ENCODE data around the gene SDK1.
"Not testable (repeated sequence)": the region's sequence is repeated elsewhere in the genome, so short reads cannot be mapped to it uniquely, and the experiment has no call there.

SDK1 gene

DNA sequence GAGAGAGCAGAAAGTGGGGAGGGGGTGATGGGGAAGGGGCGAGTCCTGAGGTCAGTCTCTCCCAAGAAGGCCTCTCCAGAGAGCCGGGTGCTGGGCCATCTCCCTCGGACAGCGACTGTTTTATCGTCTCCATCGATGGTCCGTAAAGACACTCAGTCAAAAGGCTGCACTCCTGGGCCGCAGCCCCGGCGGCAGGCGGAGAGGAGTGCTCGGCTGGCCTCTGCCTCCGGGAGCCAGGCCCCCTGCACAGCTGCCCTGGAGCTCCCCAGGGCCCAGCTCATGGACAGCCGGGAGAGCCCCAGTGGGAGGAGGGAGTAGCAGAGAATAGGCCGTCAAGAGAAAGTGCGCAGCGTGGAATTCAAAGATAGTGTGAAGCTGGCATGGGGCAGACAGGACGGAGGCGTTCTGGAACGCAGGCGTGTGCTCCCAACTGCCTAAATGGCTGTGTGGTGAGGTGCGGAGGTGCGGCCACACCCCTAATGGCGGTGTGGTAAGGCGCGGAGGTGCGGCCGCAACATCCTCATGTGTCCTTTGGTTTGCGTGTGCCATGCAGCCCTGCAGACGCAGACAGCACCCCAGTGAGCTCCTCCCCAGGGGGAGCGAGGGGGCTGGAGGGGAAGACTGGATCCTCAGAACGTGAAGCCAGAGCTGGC, 903.6 kb downstream of the SDK1 start:
- no peak for DNase-seq (ENCODE audit: low spot score)

DNA sequence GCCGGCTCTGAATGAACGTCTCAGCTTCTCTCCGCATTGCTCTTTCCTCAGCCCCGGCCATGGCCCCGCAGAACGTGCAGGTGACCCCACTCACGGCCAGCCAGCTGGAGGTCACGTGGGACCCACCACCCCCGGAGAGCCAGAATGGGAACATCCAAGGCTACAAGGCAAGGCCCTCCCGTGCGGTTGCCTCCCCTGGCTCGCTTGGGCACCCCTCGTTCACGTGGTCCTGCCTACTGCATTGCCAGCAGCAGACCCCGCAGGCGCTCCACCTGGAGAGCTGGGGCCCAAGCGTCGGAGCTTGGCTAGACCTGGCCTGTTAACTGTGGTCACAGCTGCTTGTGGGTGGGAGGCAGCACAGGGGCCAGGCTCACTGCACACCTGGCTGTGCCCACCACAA, 904.8 kb downstream of the SDK1 start:
- no peak for DNase-seq (ENCODE audit: low spot score)

DNA sequence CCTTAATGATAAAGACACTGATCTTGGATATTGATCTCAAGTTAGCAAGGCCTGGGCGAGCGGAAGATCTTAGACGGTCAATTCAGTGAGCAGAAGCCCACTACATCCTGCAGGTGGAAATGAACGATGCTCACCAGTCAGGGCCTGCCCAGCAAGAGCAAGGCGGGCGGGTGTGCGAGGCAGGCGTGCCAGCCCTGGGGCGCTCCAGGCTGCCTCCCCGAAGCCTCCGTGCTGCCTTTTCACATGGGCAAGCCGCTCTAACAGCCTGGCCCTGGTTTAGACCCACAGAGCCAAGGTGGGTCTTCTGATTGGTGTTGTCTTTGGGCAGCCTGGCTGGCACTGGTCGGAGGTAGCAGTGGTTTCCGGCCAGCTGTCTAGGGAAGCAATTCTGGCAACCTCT, 906.0 kb downstream of the SDK1 start:
- no peak for DNase-seq (ENCODE audit: low spot score)

- no peak for DNase-seq (ENCODE audit: low spot score)
These were observed 907.0 kb downstream of the SDK1 start for GRCh38 chr7:4208086-4208485.

- no peak for DNase-seq (ENCODE audit: low spot score)
These were observed 907.5 kb downstream of the SDK1 start for GRCh38 chr7:4208586-4208985.

DNA sequence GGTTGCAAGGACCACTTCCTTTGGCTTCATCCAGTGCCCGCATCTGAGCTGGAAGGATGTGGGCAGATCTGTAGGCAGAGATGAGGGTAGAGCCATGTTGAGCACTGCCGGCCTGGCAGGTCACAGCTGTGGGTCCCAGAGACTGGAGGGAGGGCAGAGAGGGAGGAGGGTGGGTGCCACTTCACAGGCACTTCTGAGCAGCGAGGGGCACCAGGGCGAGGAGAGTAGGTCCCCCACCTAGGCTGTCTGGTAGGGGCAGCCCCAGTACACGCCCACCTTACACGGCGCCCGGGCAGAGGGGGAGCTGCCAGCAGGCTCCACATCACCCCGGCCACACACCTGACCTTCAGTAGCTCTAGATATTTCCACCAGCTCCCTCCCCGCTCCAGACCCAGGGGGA, 908.1 kb downstream of the SDK1 start:
- DNase-seq (ENCODE audit: low spot score), result no peak

GRCh38 chr7:4209966-4210365, 908.9 kb downstream of the SDK1 start:
- no peak for DNase-seq (ENCODE audit: low spot score)

- DNase-seq (ENCODE audit: low spot score), result no peak
These were observed 909.8 kb downstream of the SDK1 start for GRCh38 chr7:4210821-4211220.

GRCh38 chr7:4211261-4211660, 910.2 kb downstream of the SDK1 start:
- no peak for DNase-seq (ENCODE audit: low spot score)

DNA sequence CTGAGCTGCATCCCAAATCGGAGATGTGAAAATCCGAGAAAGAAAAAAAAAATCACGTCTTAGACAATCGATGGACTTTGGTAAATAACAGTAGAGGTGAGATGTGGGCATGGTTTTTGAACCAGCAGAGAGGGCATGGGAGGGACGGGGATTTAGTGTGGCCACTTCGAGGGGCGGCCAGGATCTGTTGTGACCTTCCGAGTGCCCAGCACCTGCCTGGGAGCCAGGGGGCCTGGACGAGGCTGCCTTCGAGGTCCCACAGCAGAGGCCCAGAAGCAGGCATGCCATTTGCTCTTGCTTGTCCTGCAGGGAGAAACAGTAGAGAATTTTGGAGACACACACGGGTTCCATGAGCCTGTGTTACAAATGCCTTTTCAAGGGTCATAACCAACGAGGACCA, 911.3 kb downstream of the SDK1 start:
- no peak for DNase-seq (ENCODE audit: low spot score)

DNA sequence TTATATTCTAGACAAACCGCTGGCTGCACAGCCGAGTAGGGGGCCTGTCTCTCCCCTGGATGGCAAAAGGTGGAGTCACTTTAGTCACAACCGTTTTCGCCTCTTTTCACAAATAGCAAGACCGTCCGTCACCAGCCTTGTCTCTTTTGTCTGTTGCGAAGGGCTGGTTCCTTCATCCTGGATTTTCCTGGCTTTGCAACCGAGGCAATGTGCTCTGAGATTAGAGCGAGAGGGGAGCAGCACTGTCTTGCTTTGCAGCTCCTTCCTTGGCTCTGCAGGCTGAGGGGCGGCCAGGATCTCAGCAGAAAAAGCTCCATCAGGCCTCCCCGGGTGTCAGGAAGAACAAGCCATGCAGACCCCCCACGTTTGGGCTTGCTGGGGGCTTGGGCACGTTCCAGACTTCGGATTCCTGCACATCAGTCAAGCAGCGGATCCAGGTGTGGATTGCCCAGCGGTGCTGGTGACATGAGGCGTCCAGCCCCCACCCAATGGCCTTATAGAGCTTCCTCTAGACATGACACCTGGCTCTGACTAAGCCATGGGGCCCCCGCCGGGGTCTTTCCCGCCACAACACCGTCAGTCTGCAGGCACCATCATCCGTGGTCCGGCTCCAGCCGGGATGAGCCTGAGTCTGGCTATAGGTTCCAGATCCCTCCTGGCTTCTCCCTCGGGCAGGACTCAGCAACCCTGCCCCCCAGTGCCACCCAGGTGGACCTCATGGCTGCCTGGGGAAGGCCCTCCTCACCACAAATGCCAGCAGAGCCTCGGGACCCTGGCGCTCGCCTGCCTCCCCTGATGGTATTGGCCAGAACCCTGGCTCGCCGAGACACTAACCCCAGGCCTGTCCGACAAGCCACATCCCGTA, 913.5 kb downstream of the SDK1 start:
- no peak for DNase-seq (ENCODE audit: low spot score)

DNA sequence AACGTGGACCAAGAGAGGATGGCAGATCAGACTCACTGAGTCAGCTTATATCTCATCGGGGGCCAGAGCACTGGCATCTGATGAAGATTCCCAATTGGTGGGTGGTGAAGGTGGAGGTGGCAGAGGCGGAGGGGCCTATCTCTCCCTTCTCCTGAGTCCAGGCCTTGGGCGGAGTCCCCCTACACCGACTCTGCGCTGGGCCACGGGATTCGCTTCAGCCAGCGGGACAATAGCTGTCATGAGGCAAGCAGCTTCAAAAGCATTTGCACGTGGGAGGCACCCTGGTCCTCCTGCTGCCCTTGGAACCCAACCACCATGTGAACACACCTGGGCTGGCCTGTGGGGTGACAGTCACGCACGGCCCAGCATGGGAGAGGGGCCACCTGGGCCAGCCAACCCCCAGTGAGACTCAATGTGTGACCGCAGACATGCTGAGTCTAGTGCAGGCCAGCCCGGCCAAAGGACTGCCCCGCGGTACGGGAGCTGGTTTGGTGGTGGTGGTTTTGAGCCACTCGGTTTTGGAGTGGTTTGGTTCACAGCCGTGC, 914.2 kb downstream of the SDK1 start:
- no peak for DNase-seq (ENCODE audit: low spot score)

DNA sequence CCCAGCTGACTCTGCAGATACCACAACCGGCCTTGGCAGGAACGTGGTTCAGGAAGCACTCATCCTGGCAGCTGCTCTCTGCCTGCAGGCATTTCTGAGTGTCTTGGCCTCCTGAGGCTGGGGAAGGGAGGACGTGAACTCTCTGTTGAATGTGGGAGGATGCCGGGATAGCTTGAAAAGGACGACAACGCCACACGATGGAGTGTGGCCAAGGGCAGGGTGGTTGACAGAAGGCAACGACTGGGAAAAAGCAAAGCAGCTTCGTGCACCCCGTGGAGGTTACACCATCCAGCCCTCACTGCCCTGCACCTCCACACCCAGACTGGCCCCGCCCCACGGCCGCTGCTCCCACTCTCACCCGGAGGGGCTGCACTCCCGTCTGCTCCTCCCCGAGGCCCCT, 915.0 kb downstream of the SDK1 start:
- no peak for DNase-seq (ENCODE audit: low spot score)

GRCh38 chr7:4217126-4217660, 916.1 kb downstream of the SDK1 start:
- not testable (repeated sequence) for DNase-seq (ENCODE audit: low spot score)

DNA sequence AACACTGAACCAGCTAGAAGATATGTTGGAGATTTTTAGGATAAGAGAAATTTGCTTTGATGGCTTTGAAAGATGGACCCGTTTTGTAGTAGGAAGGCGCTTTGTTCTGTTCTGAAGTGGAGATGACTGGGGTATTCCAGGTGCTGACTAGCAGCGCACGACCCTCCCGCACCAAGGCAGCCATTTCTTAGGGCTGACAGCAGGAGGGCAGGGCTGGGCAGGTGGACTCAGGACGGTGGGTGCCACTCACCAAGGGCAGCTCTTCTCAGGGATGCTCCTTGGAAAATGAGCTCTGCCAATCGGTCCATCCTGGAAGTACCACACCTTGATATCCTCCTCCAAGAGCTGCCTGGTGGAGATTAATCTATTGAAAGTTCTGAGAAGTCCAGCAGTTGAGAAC, 917.4 kb downstream of the SDK1 start:
- no peak for DNase-seq (ENCODE audit: low spot score)

DNA sequence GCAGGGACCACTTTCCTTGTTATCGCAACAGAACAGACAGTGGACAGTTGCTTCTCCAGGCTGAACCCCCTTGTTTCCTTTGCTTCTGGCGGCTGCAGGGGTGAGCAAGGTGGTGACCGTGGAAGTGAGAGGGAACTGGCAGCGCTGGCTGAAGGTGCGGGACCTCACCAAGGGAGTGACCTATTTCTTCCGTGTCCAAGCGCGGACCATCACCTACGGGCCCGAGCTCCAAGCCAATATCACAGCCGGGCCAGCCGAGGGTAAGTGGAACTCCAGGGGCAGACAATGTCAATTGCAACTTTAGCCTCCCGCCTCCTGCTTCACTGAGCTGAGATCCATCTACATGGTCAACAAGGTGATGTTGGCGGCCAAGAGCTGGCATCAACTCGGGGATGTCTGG, 919.0 kb downstream of the SDK1 start:
- DNase-seq (ENCODE audit: low spot score), result no peak

GRCh38 chr7:4221043-4221442, 920.0 kb downstream of the SDK1 start:
- DNase-seq (ENCODE audit: low spot score), result no peak

- no peak for DNase-seq (ENCODE audit: low spot score)
These were observed 921.6 kb downstream of the SDK1 start for GRCh38 chr7:4222676-4223075.

GRCh38 chr7:4225361-4225771, 924.3 kb downstream of the SDK1 start:
- DNase-seq (ENCODE audit: low spot score), result no peak

- no peak for DNase-seq (ENCODE audit: low spot score)
These were observed 925.0 kb downstream of the SDK1 start for GRCh38 chr7:4225881-4226523.

DNA sequence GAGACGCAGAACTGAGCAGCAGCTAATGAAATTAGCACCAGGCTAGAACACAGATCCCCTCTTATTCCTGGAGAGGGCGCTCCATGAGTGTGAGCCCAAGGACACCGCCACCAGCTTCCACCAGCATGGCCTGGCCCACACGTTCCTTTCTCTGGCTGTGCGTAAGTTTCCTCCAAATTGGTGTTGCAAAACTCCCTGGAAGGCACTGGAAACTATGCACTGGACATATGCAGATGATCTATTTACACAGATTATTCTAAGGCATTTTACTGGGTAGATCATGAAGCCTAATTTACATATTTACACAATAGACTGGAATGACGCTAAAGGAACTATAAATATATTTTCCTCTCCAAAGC, 925.5 kb downstream of the SDK1 start:
- DNase-seq (ENCODE audit: low spot score), result no peak

DNA sequence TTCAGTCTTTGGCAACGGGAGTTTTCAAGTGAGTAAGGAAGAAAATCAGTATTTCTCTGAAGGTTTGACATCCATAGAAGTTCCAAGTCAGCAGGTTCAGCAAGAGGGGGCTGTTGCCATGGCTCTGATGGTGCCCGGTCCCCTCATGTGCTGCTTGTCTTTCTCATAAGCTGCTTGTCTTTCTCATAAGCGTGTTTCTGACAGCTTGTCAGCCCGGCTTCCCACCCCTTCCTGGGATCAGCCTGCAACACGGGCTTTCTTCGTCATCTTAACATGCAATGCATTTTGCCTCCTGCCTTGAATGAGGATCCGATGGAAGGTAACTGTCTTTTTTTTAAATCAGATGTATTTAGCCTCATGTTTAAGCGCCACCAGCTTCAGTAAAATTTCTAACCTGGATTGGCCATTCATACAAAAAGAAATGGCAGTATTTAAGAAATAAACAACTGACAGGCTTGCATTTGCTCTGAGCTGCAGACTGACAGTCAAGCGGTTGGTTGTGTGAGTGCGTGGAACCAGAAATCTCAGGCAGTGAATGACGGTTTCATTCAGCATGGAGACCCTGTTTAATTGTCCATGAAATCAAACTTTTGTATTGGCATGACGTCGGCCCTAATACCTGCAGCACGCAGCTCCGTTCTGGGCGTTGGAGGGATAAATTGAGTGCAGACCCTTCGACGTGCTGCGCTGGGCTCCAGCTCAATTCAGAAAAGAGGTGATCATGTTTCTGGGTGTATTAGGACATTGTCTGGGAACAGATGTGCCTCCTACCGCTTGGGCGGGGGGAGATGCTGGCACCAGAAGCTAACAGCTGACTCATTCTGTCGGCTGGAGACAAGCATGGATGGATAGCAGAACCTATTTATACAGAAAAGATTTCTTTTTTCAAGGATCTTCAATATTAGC, 926.3 kb downstream of the SDK1 start:
- no peak for DNase-seq (ENCODE audit: low spot score)
